GM12892 (cell line): ENCODE results near the gene UBE2F.
"Not testable (repeated sequence)": the region's sequence is repeated elsewhere in the genome, so short reads cannot be mapped to it uniquely, and the experiment has no call there.

Source experiments
- DNase-seq: peaks from one replicate; pipeline ENCODE4 v3.0.0; 2011; ENCODE audit not compliant: insufficient read length
- FAIRE-seq: peaks from 2 replicates; lab custom pipeline; 2011; peaks lifted over from hg19 to GRCh38; lab: Jason Lieb, UNC
- POLR2A ChIP-seq: IDR thresholded peaks from 2 replicates; pipeline ENCODE4 v1.6.1; 2011; ENCODE audit warnings: low read depth, low read length, control low read depth
- POLR2AphosphoS5 ChIP-seq: IDR thresholded peaks from 2 replicates; pipeline ENCODE4 v1.6.1; 2011; ENCODE audit warnings: low read depth, low read length, control low read depth
- TAF1 ChIP-seq: IDR thresholded peaks from 2 replicates; pipeline ENCODE4 v1.6.1; 2011; ENCODE audit warnings: low read depth, mild to moderate bottlenecking, control low read depth, low read length, borderline replicate concordance

Gene UBE2F

DNA sequence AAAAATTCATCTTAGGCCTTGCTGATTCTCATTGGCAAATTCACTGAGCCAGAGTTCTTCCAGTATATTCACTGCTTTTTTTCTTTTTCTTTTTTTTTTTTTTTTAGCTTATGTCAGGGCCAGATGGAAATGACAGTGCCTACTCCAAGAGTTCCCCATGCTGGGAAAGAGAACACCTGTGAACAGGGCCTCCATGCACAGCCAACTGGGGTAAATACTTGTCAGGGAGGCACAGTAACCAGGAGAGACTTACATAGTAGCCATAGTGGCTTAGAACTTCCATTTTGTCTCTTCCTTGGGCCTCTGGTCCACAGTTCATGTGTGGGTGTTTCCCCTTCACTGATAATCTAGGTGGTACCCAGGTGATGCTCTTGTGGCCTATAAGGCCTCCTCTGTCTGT is 78.8 kb downstream of the UBE2F start:
- FAIRE-seq: no peak
- TF ChIP-seq TAF1 (no peak), POLR2AphosphoS5 (no peak), POLR2A (no peak)

DNA sequence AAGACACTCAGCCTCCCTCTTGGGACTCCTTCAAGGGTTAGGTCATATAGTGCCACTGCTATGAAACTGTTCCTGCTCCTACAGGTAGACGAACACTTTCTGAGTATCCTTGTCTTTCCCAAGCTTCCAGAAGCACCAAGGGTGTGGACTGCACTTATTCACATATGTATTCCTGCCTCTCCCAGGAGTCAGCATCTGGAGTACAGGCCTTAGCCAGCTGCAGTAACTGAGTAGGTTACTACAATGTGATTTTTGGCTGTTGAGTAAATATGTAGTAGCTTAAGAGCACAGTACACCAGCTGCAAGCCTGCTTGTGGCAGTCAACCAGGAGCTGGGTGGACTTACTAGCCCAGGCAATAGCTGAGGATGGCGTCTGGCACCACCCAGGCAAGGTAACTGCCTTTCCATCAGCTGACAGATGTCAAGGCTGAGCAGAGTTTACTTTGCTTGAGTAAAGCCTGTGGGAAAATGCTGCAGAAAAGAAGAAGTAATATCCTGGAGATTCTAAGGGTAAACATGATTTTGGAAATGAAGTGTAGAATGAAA is 80.0 kb downstream of the UBE2F start:
- DNase-seq (no peak), FAIRE-seq (no peak)
- no peak for TF ChIP-seq TAF1
- TF ChIP-seq POLR2AphosphoS5: no peak
- TF ChIP-seq POLR2A: no peak

More for the DNA sequence above, 78.8 kb downstream of the UBE2F start:
- no peak for DNase-seq

DNA sequence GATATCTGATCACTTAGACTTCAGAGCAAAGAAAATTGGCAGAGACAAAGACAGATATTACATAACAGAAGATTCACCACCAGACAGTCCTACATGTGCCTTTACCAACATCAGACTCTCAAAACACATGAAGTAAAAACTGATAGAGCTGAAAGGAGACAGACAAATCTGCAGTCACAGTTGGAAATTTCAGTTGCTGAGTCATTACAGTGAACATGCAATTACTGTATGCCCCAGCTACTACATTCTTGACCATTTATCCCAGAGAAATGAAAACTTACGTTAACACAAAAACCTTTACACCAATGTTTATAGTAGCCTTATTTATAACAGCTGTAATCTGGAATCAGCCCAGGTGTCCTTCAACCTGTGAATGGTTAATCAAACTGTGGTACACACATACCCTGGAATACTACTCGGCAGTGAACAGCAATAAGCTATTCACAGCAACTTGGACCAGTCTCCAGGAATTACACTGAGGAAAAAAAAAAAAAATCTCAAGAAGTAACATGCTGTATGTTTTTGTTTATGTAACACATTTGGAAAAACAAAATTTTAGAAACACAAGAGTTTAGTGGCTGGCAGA is 86.5 kb downstream of the UBE2F start:
- no peak for TF ChIP-seq TAF1
- TF ChIP-seq POLR2AphosphoS5: no peak
- no peak for TF ChIP-seq POLR2A
- FAIRE-seq: no peak
- DNase-seq: no peak

DNA sequence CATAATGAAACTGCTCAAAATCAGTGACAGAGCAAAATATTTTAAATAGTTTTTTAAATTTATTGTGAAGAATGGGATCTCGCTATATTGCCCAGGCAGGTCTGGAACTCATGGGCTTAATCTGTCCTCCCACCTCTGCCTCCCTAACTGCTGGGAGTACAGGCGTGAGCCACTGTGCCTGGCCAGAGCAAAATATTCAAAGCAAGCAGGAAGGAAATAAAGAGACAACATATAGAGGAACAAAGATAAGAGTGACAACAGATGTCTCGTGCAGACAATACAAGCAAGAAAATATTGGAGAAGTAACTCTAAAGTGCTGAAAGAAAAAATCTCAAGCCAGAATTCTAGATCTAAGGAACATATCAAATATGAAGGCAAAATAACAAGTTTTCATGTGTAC is 89.0 kb downstream of the UBE2F start:
- no peak for DNase-seq
- TF ChIP-seq POLR2A (no peak), POLR2AphosphoS5 (no peak), TAF1 (no peak)
- no peak for FAIRE-seq

DNA sequence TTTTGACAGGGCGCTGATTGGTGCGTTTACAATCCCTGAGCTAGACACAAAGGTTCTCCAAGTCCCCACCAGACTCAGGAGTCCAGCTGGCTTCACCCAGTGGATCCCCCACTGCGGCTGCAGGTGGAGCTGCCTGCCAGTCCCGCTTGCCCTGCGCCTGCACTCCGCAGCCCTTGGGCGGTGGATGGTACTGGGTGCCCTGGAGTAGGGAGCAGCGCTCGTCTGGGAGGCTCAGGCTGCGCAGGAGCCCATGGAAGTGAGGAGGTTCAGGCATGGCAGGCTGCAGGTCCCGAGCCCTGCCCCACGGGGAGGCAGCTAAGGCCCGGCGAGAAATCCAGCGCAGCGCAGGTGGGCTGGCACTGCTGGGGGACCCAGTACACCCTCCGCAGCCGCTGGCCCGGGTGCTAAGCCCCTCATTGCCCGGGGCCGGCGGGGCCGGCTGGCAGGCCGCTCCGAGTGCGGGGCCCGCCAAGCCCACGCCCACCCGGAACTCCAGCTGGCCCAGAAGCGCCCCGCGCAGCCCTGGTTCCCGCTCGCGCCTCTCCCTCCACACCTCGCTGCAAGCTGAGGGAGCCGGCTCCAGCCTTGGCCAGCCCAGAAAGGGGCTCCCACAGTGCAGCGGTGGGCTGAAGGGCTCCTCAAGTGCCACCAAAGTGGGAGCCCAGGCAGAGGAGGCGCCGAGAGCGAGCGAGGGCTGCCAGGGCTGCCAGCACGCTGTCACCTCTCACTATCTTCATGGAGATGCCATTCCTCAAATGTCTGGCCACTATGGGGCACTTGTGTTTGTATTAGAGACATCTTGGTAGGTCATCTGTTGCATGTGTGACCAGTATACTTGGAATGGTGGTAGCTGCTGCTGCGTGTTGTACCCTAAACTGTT is 91.1 kb downstream of the UBE2F start:
- FAIRE-seq, DNase-seq: not testable (repeated sequence)

DNA sequence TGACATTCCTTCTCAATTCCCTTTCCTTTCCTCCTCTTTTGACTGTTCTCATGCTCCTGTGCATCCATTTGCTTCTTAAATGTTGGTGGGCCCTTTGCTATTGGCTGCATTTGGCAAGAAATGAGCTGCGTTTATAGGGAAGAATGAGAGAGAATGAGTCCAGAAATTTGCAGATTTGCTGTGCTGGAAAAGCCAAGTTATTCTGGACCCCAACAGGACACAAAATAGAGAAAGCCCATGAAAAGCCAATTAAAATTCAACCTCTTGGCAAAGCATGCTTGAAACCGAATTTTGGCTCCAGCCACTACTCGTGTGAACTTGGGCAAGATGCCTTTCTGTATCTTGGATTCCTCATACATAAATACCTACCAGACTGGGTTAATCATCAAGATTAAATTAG is 92.7 kb downstream of the UBE2F start:
- TF ChIP-seq TAF1 (no peak), POLR2A (no peak), POLR2AphosphoS5 (no peak)
- DNase-seq (no peak), FAIRE-seq (no peak)

DNA sequence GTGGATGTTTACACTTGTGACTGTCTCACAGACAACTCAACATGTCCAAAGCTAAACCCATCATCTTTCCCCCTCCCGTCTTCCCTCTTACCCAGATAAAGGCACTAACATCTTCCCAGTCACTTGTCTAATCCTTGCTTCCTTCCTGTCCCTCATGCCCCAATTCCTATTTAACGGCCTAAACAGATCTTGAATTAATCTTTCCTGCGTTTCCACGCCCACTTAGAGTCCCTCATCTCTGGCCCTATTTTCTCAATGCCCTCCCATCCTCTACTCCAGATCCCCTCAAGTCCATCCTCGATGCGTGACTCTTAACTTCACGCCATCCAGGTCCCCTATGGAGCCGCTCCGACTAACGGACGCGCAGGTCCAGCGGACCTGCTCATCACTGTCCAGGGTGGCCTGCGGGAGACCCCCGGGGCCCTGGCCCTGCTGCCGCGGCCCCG is 93.3 kb downstream of the UBE2F start:
- no peak for DNase-seq
- no peak for FAIRE-seq
- TF ChIP-seq POLR2AphosphoS5: peak; percentile 6; the same call in 1 of the 2 replicates
- no peak for TF ChIP-seq TAF1

DNA sequence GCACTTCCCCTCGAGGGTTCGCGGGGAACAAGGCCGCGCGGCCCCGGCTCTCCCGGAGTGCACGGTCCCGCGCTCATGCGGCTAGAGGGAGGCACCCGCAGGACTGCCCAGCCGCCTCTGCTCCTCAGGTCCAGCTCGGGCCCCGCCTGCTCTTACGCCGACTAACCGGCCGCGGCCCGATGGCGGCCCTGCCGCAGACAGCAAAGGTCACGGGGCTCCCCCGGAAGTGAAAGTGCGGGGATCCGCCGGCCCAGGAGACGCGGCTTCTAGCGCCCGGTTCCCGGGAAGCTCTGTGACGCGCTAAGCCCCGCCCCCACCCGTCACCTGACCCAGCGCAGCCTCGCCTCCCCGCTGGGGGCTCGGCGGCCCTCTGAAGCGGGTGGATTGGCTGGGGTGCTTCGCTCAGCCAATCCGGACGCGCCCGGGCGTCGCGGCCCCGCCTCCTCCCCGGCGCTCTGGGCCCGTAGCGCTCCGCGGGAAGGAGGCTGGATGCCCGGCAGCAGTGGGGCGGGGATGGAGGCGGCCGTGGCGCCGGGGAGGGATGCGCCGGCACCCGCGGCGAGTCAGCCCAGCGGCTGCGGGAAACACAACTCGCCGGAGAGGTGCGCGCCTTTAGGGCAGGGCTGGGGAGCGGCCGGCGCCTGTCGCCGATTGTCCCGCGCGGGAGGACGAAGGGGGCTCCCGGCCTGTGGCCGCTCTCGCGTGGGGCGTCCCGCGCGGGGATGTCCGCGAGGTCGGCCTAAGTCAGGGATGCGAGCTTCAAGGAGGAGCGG is 93.9 kb downstream of the UBE2F start, which contains the start of gene SCLY:
TSS of gene SCLY (plus strand) at position 460 of the 773 bp plus-strand sequence. CDS start at position 514, 54 bp downstream.
- FAIRE-seq: peak; percentile 98
- peak; percentile 80; the same call in 1 of the 2 replicates for TF ChIP-seq POLR2A
- peak; percentile 47 for TF ChIP-seq TAF1
- 0 out of 2 replicates have a peak, but pooled peaks have one; percentile 33 for TF ChIP-seq POLR2AphosphoS5
- peak; percentile 98 for DNase-seq

DNA sequence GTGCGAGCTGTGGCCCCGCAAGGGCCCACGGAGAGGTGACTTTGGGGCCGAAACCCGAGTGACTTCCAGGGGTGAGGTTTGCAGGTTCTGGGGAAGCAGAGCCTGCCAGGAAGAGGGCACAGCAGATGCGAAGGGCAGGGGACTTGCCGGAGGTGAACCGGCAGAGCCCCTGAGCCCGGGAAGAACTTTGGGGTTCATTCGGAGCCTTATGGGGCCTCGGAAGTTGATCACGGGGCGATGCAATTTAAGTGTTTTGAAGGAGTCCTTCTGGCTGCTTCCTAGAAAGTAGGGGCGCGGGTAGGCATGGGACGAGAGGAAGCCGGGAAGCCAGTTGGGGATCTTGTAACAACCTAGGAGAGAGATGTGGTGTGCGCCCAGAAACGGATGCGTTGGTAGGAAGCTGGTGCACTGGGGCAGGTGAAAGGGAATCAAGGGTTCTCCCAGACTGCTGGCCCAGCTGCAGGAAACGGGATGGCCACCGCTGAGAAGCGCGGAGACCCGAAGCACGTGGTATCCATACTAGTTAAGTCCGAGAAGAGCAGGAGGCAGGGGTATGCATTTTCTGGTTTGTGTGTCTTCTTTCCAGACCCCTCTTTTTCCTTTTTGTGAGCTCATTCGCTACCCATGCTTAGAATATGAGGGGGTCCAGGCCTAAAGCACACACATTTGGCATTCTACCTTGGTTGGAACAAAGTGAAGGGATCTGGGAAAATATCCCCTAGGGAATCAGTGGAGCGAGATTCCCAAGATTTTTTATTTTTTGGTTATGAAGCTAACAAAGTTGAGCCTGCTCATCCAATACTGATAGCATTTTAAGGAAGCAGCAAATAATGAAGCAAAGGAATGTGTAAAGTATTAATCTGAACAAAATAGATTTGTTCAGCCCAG is 94.7 kb downstream of the UBE2F start:
- TF ChIP-seq POLR2A (no peak), POLR2AphosphoS5 (no peak), TAF1 (no peak)
- FAIRE-seq: peak; percentile 66
- DNase-seq: no peak
